ENCODE results near the gene RBM10.

The RBM10 gene

DNA sequence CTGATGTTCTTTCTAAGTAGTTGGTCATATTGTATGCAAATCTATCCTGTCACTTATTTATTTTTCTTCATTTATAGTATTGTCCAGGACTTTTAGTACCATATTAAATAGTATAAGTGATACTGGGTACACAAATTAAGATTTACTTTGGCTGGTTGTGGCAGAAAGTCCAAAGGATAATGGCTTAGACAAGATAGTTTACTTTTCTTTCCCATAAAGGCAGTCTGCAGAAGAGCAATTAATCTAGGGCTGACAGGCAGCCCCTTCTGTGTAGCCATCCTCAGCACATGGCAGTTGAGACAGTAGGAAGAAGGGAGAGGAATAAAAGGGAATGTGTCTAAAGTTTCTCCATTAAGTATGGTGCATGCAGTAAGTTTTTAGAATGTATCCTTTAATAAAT is 6.4 kb downstream of the RBM10 start:
- no peak for DNase-seq

GRCh38 chrX:47156611-47157520 is 11.8 kb downstream of the RBM10 start:
- no peak for DNase-seq

GRCh38 chrX:47158131-47158530 is 13.1 kb downstream of the RBM10 start:
- no peak for DNase-seq

GRCh38 chrX:47158781-47159180 is 13.8 kb downstream of the RBM10 start:
- no peak for DNase-seq

- no peak for DNase-seq
Measured at GRCh38 chrX:47160781-47161180, 15.8 kb downstream of the RBM10 start.

GRCh38 chrX:47162927-47163583 is 18.0 kb downstream of the RBM10 start:
- DNase-seq, result no peak

DNA sequence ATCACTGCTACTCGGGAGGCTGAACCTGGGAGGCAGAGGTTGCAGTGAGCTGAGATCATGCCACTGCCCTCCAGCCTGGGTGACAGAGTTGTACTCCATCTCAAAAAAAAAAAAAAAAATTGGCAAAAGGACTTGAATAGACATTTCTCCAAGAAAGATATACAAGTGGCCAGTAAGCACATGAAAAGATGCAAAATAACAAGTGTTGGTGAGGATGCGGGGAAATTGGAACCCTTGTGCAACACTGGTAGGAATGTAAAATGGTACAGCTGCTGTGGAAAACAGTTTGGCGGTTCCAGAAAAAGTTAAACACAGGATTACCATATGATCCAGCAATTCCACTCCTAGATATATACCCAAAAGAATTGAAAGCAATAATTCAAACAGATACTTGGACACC is 19.4 kb downstream of the RBM10 start:
- DNase-seq, result no peak

DNA sequence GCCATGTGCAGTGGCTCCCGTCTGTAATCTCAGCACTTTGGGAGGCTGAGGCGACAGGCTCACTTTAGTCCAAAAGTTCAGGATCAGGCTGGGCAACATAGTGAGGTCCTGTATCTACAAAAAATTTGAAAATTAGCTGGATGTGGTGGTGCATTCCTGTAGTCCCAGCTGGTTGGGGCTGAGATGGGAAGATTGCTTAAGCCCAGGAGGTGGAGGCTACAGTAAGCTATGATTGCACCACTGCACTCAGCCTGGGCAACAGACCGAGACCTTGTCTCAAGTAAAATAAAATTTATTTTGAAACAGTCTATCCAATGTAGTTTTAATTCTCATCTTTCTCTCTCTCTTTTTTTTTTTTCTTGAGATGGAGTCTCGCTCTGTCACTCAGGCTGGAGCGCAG is 21.1 kb downstream of the RBM10 start:
- no peak for DNase-seq

DNA sequence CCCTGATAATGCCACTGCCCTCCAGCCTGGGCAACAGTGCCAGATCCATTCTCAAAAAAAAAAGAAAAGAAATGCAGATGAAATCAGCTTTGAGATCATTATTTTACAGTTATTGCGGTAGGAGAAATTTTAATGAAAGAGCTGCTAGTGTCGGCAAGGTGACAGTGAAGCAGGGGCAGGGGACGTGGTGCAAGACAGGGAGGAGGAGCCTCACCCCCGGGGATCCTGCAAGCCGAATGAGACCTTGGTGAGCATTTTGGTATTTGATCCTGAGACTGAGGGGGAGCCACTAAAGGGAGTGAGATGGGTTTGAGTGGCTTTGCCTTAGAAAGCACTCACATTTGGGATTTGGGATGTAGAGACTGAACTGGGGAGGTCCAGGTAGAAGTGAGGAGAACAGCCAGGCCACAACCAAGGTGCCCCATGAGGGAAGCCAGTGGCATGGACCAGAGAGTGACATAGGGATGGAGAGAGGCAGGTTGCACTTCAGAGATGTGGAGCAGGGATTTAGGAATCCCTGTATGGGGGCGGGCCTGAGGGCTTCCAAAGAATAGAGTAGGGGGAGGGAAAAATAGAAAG is 23.6 kb downstream of the RBM10 start:
- DNase-seq, result no peak

DNA sequence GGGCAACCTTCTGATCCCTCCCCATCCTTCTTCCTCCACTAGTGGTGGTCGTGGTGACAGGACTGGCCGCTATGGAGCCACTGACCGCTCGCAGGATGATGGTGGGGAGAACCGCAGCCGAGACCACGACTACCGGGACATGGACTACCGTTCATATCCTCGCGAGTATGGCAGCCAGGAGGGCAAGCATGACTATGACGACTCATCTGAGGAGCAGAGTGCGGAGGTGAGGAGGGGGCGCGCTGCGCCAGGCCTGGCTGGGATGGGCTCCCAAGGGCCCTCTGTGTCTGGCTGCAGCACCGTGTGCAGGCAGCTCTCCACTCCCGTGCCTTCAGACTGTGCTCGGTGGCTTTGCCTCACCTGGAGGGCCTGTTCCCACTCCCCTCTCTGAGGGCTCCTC is 24.3 kb downstream of the RBM10 start:
- no peak for DNase-seq

GRCh38 chrX:47169726-47170515 is 24.9 kb downstream of the RBM10 start:
- no peak for DNase-seq

GRCh38 chrX:47170861-47171692 is 26.1 kb downstream of the RBM10 start:
- no peak for DNase-seq

GRCh38 chrX:47171996-47172395 is 27.0 kb downstream of the RBM10 start:
- DNase-seq, result no peak

- no peak for DNase-seq
Measured at GRCh38 chrX:47172549-47172948, 27.5 kb downstream of the RBM10 start.

GRCh38 chrX:47172971-47173792 is 28.2 kb downstream of the RBM10 start:
- no peak for DNase-seq

DNA sequence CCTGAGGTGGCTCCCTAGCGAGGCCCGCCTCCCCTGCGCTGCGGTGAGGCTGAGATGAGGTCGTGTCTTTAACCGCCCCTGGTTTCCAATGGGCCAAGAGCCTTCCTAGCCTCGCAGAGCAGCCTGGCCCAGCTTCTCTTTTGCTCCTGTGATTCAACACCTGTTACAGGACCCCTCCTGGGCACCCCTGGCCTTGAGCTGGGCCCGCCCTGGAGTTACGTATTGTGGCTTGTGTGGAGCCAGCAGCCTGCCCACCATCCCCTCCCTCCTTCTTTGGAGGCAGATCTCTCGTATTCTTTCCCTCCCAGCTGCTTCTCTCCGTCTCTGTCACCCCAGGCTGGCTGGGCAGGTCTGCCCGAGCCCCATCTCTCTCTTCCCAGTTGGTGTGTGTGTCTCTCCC is 29.4 kb downstream of the RBM10 start:
- DNase-seq, result no peak

- DNase-seq, result no peak
Measured at GRCh38 chrX:47174846-47175587, 30.0 kb downstream of the RBM10 start.

- no peak for DNase-seq
Measured at GRCh38 chrX:47175588-47175980, 30.6 kb downstream of the RBM10 start.

DNA sequence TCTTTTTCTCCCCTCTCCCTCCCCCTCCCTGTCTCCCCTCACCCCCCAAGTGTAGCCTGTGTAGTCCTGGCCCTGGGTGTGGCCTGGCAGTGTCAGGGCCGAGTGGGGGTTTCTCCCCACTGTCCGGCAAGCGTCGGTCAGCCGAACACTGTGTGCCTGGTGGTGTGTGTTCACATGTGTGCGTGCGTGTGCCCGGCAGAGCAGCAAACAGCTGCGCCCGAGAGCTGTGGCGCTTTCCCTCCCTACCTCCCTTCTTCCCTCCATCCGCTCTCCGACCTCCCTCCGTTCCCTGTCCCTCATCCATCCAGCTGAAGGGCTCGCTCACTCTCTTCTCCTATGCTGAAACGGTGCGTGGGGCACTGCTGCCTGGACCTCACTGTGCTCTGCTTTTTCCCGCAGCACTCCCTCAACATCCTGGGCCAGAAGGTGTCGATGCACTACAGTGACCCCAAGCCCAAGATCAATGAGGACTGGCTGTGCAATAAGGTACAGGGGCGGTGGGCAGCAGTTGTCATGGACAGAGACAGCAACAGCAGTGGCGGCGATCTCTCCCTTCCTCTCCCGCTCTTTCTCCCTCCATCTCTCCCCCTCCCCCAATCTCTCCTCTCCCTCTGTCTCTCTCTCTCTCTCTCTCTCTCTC is 31.2 kb downstream of the RBM10 start:
- DNase-seq, result no peak

DNA sequence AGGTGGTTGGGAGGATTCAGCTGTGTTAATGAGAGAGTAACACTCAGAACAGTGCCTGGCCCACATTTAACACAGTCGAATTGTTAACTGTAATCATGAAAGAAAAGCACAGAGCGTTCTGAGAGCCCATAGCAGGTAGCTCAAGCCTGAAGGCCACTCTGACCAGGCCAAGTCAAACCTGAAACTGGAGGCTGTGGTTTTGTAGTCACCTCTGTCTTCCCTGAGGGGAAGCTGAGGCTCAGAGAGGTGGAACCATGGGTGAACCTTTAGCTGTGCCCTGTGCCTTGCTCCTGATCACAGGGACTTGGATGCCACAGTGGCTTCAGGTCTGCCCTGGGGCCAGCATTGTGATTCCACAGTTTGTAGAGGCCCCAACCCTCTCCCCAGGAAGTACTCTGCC is 32.1 kb downstream of the RBM10 start:
- DNase-seq, result no peak
